Adrenal gland (tissue), 5 donors: ENCODE data around the gene MCAM.
A peak's percentile ranks its signal among the peaks of the same experiment; 100 is the strongest.

Experiments
- CTCF ChIP-seq, 6 experiments: fragments of 450-650 bp in 4 of 6; fragments of 200-600 bp in 2 of 6; sonication (generic) in 1 of 6; IDR thresholded peaks; 1 replicate in 5 of 6; 2 replicates in 1 of 6; pipeline versions ENCODE4 v1.5.1 to v1.8.0; 2016 to 2021; ENCODE audit warnings: antibody characterized with exemption in 6 of 6, mild to moderate bottlenecking in 2 of 6, moderate library complexity in 1 of 6
- POLR2A ChIP-seq, 2 donors: fragments of 450-650 bp; IDR thresholded peaks; one replicate each; pipeline ENCODE4 v1.6.1; 2017; ENCODE audit warnings: antibody characterized with exemption in 2 of 2, mild to moderate bottlenecking in 2 of 2, moderate library complexity in 1 of 2
- donor health status: DM: no; HTN: no; CAD: no.

GRCh38 chr11:119316729-119317591 is at the start of gene MCAM:
- TF ChIP-seq CTCF (IDR thresholded peaks at IDR 0.05), result no peak
- TF ChIP-seq POLR2A (IDR thresholded peaks at IDR 0.05), result peak in 1 of 2 donors; percentile 41
